Activated CD8-positive, alpha-beta memory T cell treated with anti-CD3 and anti-CD28 coated beads for 36 hours (primary cell): ENCODE results near the gene CASP10. TPM values are rescaled to one million over a fixed set of nuclear protein-coding genes. Genes with fewer than 3 reads are reported as not detected.
"Not testable (repeated sequence)": the region's sequence is repeated elsewhere in the genome, so short reads cannot be mapped to it uniquely, and the experiment has no call there.

Source experiments
- CTCF ChIA-PET: fragments of 350-600 bp; sonication (Branson Sonifier 250); formaldehyde crosslinking; loops from one replicate; lab custom pipeline; 2021; ENCODE audit warnings: antibody characterized with exemption; lab: Charles Lee
- POLR2A ChIA-PET: fragments of 350-600 bp; sonication (Branson Sonifier 250); formaldehyde crosslinking; loops from one replicate; lab custom pipeline; 2021; ENCODE audit warnings: antibody characterized with exemption; lab: Charles Lee
- total RNA-seq, 2 experiments: library from RNA; stranded (reverse); gene quantifications; one replicate each; pipeline ENCODE4 v1.2.3, GENCODE V29; 2021

Gene CASP10, protein sequence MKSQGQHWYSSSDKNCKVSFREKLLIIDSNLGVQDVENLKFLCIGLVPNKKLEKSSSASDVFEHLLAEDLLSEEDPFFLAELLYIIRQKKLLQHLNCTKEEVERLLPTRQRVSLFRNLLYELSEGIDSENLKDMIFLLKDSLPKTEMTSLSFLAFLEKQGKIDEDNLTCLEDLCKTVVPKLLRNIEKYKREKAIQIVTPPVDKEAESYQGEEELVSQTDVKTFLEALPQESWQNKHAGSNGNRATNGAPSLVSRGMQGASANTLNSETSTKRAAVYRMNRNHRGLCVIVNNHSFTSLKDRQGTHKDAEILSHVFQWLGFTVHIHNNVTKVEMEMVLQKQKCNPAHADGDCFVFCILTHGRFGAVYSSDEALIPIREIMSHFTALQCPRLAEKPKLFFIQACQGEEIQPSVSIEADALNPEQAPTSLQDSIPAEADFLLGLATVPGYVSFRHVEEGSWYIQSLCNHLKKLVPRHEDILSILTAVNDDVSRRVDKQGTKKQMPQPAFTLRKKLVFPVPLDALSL
- 10 to 100 TPM in 1 of 2 experiments, 1 to 10 TPM in 1; 9.9 to 11.3 TPM for total RNA-seq

DNA sequence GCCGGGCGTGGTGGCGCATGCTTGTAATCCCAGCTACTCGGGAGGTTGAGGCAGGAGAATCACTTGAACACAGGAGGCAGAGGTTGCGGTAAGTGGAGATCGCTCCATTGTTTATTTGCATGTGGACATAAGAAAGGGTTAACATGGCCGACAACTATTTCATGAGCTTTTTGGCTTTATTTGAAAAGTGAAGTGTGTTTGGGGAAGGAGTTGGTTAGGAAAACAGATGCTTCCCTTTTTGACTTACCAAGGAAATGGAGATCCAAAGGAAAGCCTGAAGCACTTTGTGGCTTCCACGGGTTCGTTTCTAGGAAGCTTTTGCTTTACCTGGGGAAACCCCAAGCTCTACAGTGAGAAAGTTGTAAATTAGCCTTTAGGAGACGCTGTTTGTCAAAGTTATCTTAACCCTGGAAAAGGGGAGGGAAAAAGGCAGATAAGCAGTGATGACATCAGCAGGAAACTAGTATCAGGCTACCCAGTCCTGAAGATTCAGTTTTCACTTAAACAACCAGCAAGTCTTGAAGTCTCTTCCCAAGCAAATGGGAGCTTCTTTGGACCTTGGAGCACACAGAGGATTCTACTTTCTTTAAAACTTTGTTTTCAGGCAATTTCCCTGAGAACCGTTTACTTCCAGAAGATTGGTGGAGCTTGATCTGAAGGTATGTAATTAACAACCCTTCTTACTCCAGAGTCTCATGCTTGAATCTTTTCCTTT, at the start of gene CASP10:
TSS of gene CASP10 (plus strand) at position 492 of the 715 bp plus-strand sequence. CDS start 2,637 bp downstream, outside the sequence.
- CTCF ChIA-PET = interaction anchor here (0.6 to 2.7 kb wide), 6 partner anchors 10 to 276 kb away, joined by 3 to 23 read pairs (median 5); no protein-coding TSS in a partner anchor
- POLR2A ChIA-PET = interaction anchor here (0.7 to 2.3 kb wide), 2 partner anchors 13 to 50 kb away, joined by 3 to 19 read pairs; no protein-coding TSS in a partner anchor

- ChIA-PET CTCF (no interaction called here), POLR2A (interaction anchor here (0.6 to 1.3 kb wide), 5 partner anchors 9 to 23 kb away, joined by 3 to 5 read pairs (median 3); partner anchors contain the start of gene CFLAR)
Observed at GRCh38 chr2:201135386-201135785, 47.6 kb upstream of the CASP10 start.

GRCh38 chr2:201136889-201137321, 46.0 kb upstream of the CASP10 start:
- ChIA-PET CTCF (interaction anchor here (1.4 kb wide), 1 partner anchor 16 kb away, joined by 3 read pairs; no protein-coding TSS in a partner anchor), POLR2A (interaction anchor here (1.5 kb wide), 1 partner anchor 10 kb away, joined by 4 read pairs; no protein-coding TSS in a partner anchor)

DNA sequence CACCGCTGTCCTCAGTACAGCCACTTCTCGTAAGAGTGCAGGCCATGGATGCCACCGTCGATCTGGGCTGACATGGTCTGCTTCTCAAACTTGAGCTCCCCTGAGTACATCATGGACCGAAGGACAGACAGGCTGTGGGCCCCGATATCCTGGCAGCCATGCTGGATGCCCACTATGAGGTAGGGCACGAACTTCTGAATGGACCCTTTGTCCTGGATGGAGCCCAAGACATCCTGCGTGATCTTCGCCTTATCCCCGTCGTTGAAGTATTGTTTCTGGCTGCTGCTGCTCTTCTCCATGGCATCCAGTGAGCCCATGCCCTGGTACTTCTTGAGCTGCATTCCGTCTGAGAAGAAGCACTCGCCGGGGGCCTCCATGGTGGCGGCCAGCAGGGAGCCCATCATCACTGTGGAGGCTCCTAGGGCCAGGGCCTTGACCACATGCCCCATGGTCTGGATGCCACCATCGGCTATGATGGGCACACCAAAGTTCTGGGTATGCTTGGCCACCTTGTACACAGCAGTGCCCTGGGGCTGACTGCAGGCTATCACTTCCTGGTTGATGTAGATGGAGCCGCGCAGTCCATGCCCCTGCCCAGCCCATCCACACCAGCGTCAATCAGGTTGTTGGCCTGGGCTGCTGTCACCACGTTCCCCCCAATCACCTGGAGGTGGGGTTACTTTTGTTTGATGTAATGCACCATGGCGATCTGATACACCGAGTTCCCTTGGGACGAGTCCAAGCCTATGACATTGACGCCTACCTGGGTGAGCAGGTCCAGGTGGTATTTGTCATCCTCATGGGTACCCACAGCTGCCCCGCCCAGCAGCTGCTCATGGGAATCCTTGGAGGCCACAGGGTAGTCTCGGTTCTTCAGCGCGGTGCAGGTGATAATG, 45.2 kb upstream of the CASP10 start:
- ChIA-PET CTCF (no interaction called here), POLR2A (interaction anchor here (1.5 kb wide), 1 partner anchor 11 kb away, joined by 4 read pairs; no protein-coding TSS in a partner anchor)

- POLR2A ChIA-PET = no interaction called here
- CTCF ChIA-PET = no interaction called here
Observed at GRCh38 chr2:201138401-201138970, 44.5 kb upstream of the CASP10 start.

DNA sequence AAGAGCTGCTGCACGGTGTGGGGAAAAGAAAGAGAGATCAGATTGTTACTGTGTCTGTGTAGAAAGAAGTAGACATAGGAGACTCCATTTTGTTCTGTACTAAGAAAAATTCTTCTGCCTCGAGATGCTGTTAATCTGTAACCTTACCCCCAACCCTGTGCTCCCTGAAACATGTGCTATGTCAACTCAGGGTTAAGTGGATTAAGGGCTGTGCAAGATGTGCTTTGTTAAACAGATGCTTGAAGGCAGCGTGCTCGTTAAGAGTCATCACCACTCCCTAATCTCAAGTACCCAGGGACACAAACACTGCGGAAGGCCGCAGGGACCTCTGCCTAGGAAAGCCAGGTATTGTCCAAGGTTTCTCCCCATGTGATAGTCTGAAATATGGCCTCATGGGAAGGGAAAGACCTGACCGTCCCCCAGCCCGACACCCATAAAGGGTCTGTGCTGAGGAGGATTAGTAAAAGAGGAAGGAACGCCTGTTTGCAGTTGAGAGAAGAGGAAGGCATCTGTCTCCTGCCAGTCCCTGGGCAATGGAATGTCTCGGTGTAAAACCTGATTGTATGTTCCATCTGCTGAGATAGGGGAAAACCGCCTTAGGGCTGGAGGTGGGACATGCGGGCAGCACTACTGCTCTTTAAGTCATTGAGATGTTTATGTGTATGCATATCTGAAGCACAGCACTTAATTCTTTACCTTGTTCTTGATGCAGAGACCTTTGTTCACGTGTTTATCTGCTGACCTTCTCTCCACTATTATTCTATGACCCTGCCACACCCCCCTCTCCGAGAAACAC, 43.8 kb upstream of the CASP10 start:
- POLR2A ChIA-PET, CTCF ChIA-PET: not testable (repeated sequence)

DNA sequence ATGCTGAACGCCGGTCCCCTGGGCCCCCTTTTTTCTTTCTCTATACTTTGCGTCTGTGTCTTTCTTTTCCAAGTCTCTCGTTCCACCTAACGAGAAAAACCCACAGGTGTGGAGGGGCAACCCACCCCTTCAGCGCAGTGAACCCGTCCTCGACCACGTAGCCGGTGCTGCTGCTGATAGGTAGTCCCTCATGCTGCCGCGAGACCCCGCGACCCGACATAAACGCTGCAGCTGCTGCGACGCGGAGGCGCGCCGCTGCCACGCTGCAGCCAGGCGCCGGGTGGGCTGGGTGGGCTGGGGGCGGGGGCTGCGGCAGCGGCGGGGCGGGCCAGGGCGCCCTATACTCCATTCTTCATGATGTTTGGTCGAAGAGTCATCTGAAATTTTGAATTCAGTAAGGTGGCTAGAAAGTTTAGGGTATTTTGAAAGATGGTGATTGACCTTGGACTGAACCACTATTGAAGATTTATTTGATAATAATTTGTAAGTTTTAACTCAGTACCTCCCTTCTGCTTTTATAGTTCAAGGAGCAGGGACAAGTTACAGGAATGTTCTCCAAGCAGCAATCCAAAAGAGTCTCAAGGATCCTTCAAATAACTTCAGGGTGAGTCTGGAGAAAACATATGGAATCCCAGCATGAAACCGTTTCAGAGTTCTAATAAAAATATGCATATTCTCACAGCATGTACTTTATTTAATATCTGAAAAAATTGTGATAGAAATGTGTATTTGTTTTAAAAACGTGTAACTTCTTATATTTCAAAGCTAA, 42.9 kb upstream of the CASP10 start:
- ChIA-PET CTCF (no interaction called here), POLR2A (no interaction called here)

GRCh38 chr2:201144101-201145051, 38.6 kb upstream of the CASP10 start:
- ChIA-PET POLR2A (interaction anchor here (0.6 to 1.1 kb wide), 4 partner anchors 9 to 526 kb away, joined by 3 read pairs; partner anchors contain the start of gene CLK1), CTCF (interaction anchor here (0.6 to 2.2 kb wide), 3 partner anchors 14 to 298 kb away, joined by 3 to 9 read pairs (median 4); no protein-coding TSS in a partner anchor)

DNA sequence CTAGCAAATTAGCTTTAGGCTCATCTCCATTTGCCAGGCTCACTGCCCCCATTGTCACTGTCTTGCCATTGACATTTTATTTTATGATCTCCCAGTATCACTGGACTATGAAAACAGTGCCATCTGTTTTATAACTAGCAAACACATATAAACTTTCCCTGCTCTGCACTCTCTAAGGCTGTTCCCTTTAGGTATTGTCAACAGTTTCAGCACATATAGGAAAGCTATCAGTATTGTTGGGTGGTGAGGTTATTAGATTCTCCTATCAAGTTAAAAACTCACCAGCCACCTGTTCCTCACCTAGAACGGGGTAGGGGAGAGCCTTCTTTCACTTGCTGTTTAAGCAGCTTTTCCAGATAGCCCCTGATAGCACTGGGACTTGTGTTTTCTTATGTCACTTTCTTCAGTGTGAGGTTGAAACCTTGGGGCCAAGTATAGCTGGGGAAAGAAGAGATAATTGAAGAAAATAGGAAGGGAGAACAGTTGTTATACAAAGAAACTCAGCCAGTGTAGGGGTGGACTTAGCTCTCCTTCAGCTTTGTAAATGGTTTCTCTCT, 34.4 kb upstream of the CASP10 start:
- CTCF ChIA-PET = interaction anchor here (0.5 to 1.0 kb wide), 2 partner anchors 186 to 290 kb away, joined by 3 read pairs; no protein-coding TSS in a partner anchor

DNA sequence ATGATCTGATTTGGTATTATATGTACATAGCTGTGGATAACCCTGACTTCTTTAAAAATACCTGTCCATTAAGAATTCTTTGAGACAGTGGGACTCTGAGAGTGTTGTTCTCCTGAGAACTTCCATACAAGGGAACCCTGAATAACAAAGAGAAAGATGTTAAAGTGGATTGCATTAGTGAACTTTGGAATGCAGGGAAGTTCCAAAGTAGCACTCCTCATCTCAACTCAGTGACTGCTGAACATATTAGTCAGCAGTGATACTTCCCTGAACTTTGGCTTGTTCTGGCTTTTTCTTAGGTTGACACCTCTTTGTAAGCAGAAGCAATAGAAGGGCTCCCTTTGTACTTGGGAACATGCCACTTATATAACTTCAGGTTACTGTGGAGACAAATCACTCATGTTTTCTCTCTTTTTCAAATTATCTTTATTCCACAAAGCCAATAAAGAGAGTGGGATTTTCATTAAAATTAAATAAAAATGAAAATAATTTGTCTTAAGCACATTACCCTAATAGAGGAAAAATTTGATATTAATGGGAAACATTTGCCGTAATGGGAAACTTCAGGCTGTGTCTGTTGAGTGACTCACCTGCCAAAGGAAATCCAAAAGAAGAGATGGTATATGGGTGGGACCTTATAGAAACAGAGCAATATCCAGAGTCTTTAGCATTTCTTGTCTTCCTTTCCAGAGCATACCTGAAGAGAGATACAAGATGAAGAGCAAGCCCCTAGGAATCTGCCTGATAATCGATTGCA, 33.7 kb upstream of the CASP10 start:
- ChIA-PET POLR2A (interaction anchor here (1.0 to 1.4 kb wide), 2 partner anchors 23 to 244 kb away, joined by 4 to 6 read pairs; no protein-coding TSS in a partner anchor), CTCF (interaction anchor here (1.0 kb wide), 1 partner anchor 186 kb away, joined by 3 read pairs; no protein-coding TSS in a partner anchor)

More for the DNA sequence above, 34.4 kb upstream of the CASP10 start:
- POLR2A ChIA-PET = interaction anchor here (1.4 kb wide), 1 partner anchor 22 kb away, joined by 4 read pairs; no protein-coding TSS in a partner anchor

GRCh38 chr2:201149821-201150165, 33.1 kb upstream of the CASP10 start:
- POLR2A ChIA-PET = interaction anchor here (1.0 kb wide), 1 partner anchor 244 kb away, joined by 6 read pairs; no protein-coding TSS in a partner anchor
- CTCF ChIA-PET = not testable (repeated sequence)

- CTCF ChIA-PET = no interaction called here
Observed at GRCh38 chr2:201150454-201151020, 32.4 kb upstream of the CASP10 start.

GRCh38 chr2:201151127-201151981, 31.6 kb upstream of the CASP10 start:
- POLR2A ChIA-PET = interaction anchor here (0.6 to 1.3 kb wide), 2 partner anchors 19 to 36 kb away, joined by 3 to 6 read pairs; partner anchors contain the start of gene CFLAR
- CTCF ChIA-PET = interaction anchor here (0.6 to 0.7 kb wide), 2 partner anchors 21 to 475 kb away, joined by 3 read pairs; no protein-coding TSS in a partner anchor

More at GRCh38 chr2:201150454-201151020, 32.4 kb upstream of the CASP10 start:
- POLR2A ChIA-PET = interaction anchor here (0.6 to 1.3 kb wide), 5 partner anchors 15 to 245 kb away, joined by 3 to 6 read pairs (median 3); partner anchors contain the start of gene CFLAR
